ENCODE results near the gene KDF1.
A peak's percentile ranks its signal among the peaks of the same experiment; 100 is the strongest.

KDF1 gene

GRCh38 chr1:26913754-26914619 is 46.3 kb downstream of the KDF1 start, which contains the start of gene NR0B2:
TSS of gene NR0B2 (minus strand) at chr1:26913975. CDS start at chr1:26913940, 35 bp downstream.
- peak; percentile 55 to 76 for DNase-seq

- no peak for DNase-seq
Observed at GRCh38 chr1:26913389-26913753, 46.9 kb downstream of the KDF1 start.

GRCh38 chr1:26912147-26912490 is 48.1 kb downstream of the KDF1 start:
- no peak for DNase-seq

GRCh38 chr1:26911399-26912146 is 48.7 kb downstream of the KDF1 start:
- DNase-seq: no peak

GRCh38 chr1:26910343-26911160 is 49.7 kb downstream of the KDF1 start:
- no peak for DNase-seq

GRCh38 chr1:26909951-26910342 is 50.3 kb downstream of the KDF1 start:
- DNase-seq: no peak

GRCh38 chr1:26907071-26907917 is 53.0 kb downstream of the KDF1 start:
- DNase-seq: no peak

- no peak for DNase-seq
Observed at GRCh38 chr1:26900815-26901511, 59.3 kb downstream of the KDF1 start.

- DNase-seq: peak; percentile 87 to 94
Observed at GRCh38 chr1:26900001-26900814, 60.1 kb downstream of the KDF1 start, which contains the start of gene GPATCH3. TSS of gene GPATCH3 (minus strand) at chr1:26900467. CDS start at chr1:26900442, 25 bp downstream.
